Fibroblast of skin of right biceps (primary cell): ENCODE results near the gene CASP10.
"Not testable (repeated sequence)": the region's sequence is repeated elsewhere in the genome, so short reads cannot be mapped to it uniquely, and the experiment has no call there.

Experiments used
- DNase-seq: peaks from one replicate; pipeline ENCODE4 v3.0.0-alpha.2; 2013

CASP10 gene

GRCh38 chr2:201235860-201236811, 53.2 kb downstream of the CASP10 start:
- DNase-seq, result peak; percentile 78

- DNase-seq, result peak; percentile 48
Measured at GRCh38 chr2:201237486-201238123, 54.7 kb downstream of the CASP10 start.

- DNase-seq, result not testable (repeated sequence)
Measured at GRCh38 chr2:201239167-201239935, 56.4 kb downstream of the CASP10 start.

GRCh38 chr2:201242571-201243277, 59.8 kb downstream of the CASP10 start:
- DNase-seq, result no peak

GRCh38 chr2:201244829-201245228, 61.9 kb downstream of the CASP10 start:
- DNase-seq, result no peak

GRCh38 chr2:201246280-201246679, 63.3 kb downstream of the CASP10 start:
- DNase-seq, result no peak

GRCh38 chr2:201248288-201248844, 65.4 kb downstream of the CASP10 start:
- DNase-seq, result no peak

GRCh38 chr2:201249889-201250288, 66.9 kb downstream of the CASP10 start:
- no peak for DNase-seq

- no peak for DNase-seq
Measured at GRCh38 chr2:201250741-201251140, 67.8 kb downstream of the CASP10 start.

- DNase-seq, result peak; percentile 54
Measured at GRCh38 chr2:201254081-201254730, 71.3 kb downstream of the CASP10 start.

GRCh38 chr2:201255408-201256033, 72.6 kb downstream of the CASP10 start:
- DNase-seq, result peak; percentile 33

- peak; percentile 65 for DNase-seq
Measured at GRCh38 chr2:201256082-201256481, 73.1 kb downstream of the CASP10 start.

GRCh38 chr2:201257381-201257955, 74.5 kb downstream of the CASP10 start:
- no peak for DNase-seq

- peak; percentile 85 for DNase-seq
Measured at GRCh38 chr2:201257956-201258665, 75.2 kb downstream of the CASP10 start.

- no peak for DNase-seq
Measured at GRCh38 chr2:201258666-201259615, 76.0 kb downstream of the CASP10 start.

- DNase-seq, result peak; percentile 62
Measured at GRCh38 chr2:201260302-201260800, 77.4 kb downstream of the CASP10 start, which contains the start of gene CASP8. Gene CASP8, plus strand, starts transcription at chr2:201260536. Its CDS starts 5,951 bp downstream, at chr2:201266487.

- no peak for DNase-seq
Measured at GRCh38 chr2:201261471-201261870, 78.5 kb downstream of the CASP10 start.

GRCh38 chr2:201261906-201262305, 79.0 kb downstream of the CASP10 start:
- no peak for DNase-seq

- DNase-seq, result no peak
Measured at GRCh38 chr2:201262718-201263117, 79.8 kb downstream of the CASP10 start.
